A673 (cell line): Measurements from ENCODE around the gene THAP4. TPM values are rescaled to one million over a fixed set of nuclear protein-coding genes. Genes with fewer than 3 reads are reported as not detected.

Experiments used
- BruUV-seq: library from RNA; stranded (reverse); fragments of 400-500 nt; replicated peaks from 2 replicates; lab custom pipeline; 2021; lab: Mats Ljungman, UMichigan
- CTCF ChIA-PET: fragments of 300-600 bp; sonication (Branson Sonifier 250); formaldehyde crosslinking; loops from one replicate; lab custom pipeline; 2022; ENCODE audit warnings: antibody characterized with exemption; lab: Charles Lee
- POLR2A ChIA-PET: fragments of 300-600 bp; sonication (Branson Sonifier 250); formaldehyde crosslinking; loops from one replicate; lab custom pipeline; 2022; ENCODE audit warnings: antibody characterized with exemption; ENCODE audit not compliant: low non-redundant PET; lab: Charles Lee
- DNase-seq: peaks from one replicate; pipeline ENCODE4 v3.0.0-alpha.2; 2015; ENCODE audit warnings: low spot score
- H3K27ac ChIP-seq: fragments of 200-600 bp; sonication (generic); 2 replicates; pipeline ENCODE4 v1.5.1; 2016; ENCODE audit warnings: mixed run types, low read depth, mild to moderate bottlenecking, mixed read lengths, antibody characterized with exemption, low read length; ENCODE audit not compliant: poor library complexity, severe bottlenecking
- H3K27me3 ChIP-seq: fragments of 200-600 bp; sonication (generic); replicated peaks from 2 replicates; pipeline ENCODE4 v1.6.1; 2017; ENCODE audit warnings: mixed run types, low read depth, mild to moderate bottlenecking, mixed read lengths, antibody characterized with exemption, low read length; ENCODE audit not compliant: insufficient read depth, poor library complexity
- H3K36me3 ChIP-seq: fragments of 200-600 bp; sonication (generic); 2 replicates; pipeline ENCODE4 v1.6.1; 2016; ENCODE audit warnings: mixed run types, mild to moderate bottlenecking, mixed read lengths, antibody characterized with exemption, low read length; ENCODE audit not compliant: insufficient read depth, poor library complexity, severe bottlenecking
- H3K4me1 ChIP-seq: fragments of 200-600 bp; sonication (generic); 2 replicates; pipeline ENCODE4 v1.6.1; 2017; ENCODE audit warnings: mixed run types, mild to moderate bottlenecking, mixed read lengths, antibody characterized with exemption, low read length; ENCODE audit not compliant: insufficient read depth, poor library complexity, severe bottlenecking
- H3K4me3 ChIP-seq: fragments of 200-600 bp; sonication (generic); 2 replicates; pipeline ENCODE4 v1.5.1; 2016; ENCODE audit warnings: low read depth, mixed run types, mild to moderate bottlenecking, mixed read lengths, low read length; ENCODE audit not compliant: poor library complexity, severe bottlenecking
- H3K9me3 ChIP-seq: fragments of 200-600 bp; sonication (generic); 2 replicates; pipeline ENCODE4 v1.6.1; 2016; ENCODE audit warnings: mixed run types, low read depth, mild to moderate bottlenecking, mixed read lengths, antibody characterized with exemption, low read length; ENCODE audit not compliant: poor library complexity, severe bottlenecking
- EZH2 ChIP-seq: fragments of 200-600 bp; sonication (generic); IDR thresholded peaks from 2 replicates; pipeline ENCODE4 v1.6.1; 2017; ENCODE audit warnings: borderline replicate concordance, low read depth, mild to moderate bottlenecking, mixed read lengths, antibody characterized with exemption, low read length; ENCODE audit not compliant: poor library complexity, severe bottlenecking
- intact Hi-C: fragments of 100-400 bp; cut with micrococcal nuclease; formaldehyde crosslinking; loops from one replicate; pipeline ENCODE4 v1.10.0; 2022; ENCODE audit not compliant: unreplicated experiment
- total RNA-seq: library from RNA; stranded (reverse); gene quantifications from 2 replicates; pipeline ENCODE4 v1.2.3, GENCODE V29; 2021
- TF ChIP-seq, protein P1 (sequence below): fragments of 300-800, 200-600 bp; sonication (generic); conservative IDR thresholded peaks from 2 replicates; pipeline ENCODE4 v1.5.1; 2017; ENCODE audit warnings: low read depth, mild to moderate bottlenecking, antibody characterized with exemption, low read length, moderate library complexity, mixed read lengths

Gene THAP4
- total RNA-seq, 1 experiment from 2014 or later, result 82.0 TPM

DNA sequence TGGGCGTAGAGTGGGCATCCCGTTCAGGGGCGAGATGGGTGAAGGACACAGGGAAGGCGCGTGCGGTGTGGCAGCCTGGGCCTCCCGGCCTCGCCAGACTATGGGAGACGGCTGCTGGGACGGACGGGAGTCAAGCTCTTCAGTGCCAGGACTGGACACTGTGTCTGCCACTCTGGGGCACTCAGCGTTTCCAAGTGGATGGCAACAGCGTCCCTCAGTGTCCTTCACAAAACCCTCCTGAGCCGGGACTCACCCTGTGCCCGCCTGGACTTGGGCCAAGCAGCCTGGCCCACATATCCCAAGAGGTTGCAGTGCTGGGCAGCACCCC is 94.7 kb downstream of the THAP4 start:
- no peaks in the 10 kb centered on the region for H3K36me3 ChIP-seq
- no TSS peak for BruUV-seq
- intact Hi-C loops, result no loop called here
- CTCF ChIA-PET, result no interaction called here
- peaks cover 30% of the 10 kb centered on the region for H3K4me1 ChIP-seq
- no peaks in the 10 kb centered on the region for H3K9me3 ChIP-seq
- no peaks in the 10 kb centered on the region for H3K27me3 ChIP-seq
- POLR2A ChIA-PET, result no interaction called here
- H3K4me3 ChIP-seq, result no peak overlapping the region
- TF ChIP-seq, protein P1, sequence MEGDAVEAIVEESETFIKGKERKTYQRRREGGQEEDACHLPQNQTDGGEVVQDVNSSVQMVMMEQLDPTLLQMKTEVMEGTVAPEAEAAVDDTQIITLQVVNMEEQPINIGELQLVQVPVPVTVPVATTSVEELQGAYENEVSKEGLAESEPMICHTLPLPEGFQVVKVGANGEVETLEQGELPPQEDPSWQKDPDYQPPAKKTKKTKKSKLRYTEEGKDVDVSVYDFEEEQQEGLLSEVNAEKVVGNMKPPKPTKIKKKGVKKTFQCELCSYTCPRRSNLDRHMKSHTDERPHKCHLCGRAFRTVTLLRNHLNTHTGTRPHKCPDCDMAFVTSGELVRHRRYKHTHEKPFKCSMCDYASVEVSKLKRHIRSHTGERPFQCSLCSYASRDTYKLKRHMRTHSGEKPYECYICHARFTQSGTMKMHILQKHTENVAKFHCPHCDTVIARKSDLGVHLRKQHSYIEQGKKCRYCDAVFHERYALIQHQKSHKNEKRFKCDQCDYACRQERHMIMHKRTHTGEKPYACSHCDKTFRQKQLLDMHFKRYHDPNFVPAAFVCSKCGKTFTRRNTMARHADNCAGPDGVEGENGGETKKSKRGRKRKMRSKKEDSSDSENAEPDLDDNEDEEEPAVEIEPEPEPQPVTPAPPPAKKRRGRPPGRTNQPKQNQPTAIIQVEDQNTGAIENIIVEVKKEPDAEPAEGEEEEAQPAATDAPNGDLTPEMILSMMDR, result no peak
- no peak for TF ChIP-seq EZH2
- H3K27ac ChIP-seq, result no peak overlapping the region
- no peak for DNase-seq

- TF ChIP-seq, protein P1, result no peak
- TF ChIP-seq EZH2, result no peak
- ChIA-PET POLR2A (no interaction called here), CTCF (no interaction called here)
- no TSS peak for BruUV-seq
- DNase-seq, result no peak
- H3K4me3 ChIP-seq, result no peak overlapping the region
- H3K27ac ChIP-seq, result no peak overlapping the region
- intact Hi-C loops, result no loop called here
- no peaks in the 10 kb centered on the region for H3K9me3 ChIP-seq
- H3K27me3 ChIP-seq, result no peaks in the 10 kb centered on the region
- no peaks in the 10 kb centered on the region for H3K36me3 ChIP-seq
- H3K4me1 ChIP-seq, result peaks cover 26% of the 10 kb centered on the region
Observed at GRCh38 chr2:241541564-241542277, 95.2 kb downstream of the THAP4 start.

DNA sequence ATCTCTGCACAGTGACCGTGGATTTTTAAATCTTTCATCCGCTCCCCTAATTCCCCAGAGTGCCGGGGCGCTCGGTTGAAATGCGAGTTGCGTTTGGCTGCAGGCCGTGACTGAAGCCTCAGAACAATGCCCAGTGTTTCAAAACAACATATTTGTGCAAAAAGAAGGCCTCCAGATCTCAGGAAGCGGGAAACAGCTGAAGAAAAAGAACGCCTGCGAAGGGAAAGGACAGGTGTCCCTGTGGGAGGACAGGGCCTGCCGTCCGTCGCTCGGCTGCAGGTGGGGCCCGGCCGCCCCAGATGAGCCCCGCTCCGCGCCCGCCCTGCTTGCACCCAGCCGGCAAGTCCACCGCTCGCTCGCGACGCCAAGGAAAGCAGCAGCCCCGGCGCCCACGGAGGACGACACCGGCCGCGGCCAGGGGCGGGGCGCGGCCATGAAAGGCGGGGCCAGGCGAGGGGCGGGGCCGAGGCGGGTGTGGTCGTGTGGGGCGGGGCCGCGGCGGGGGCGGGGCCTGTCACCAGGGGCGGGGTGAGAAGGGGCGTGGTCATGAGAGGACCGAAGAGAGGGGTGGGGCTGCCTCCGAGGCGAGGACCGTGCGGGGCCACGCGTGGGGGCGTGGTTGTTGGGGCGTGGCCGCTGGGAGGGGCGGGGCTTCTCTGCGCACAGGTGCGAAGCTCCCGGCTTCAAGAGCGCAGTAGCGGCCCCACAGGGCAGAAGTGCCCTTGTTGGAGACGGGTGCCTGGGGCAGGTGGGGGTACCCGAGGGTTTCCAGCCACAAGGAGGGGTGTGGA is 96.0 kb downstream of the THAP4 start:
- intact Hi-C loops, result no loop called here
- CTCF ChIA-PET, result no interaction called here
- H3K27me3 ChIP-seq, result no peaks in the 10 kb centered on the region

More for the DNA sequence above, 96.0 kb downstream of the THAP4 start:
- BruUV-seq, result no TSS peak
- H3K27ac ChIP-seq, result no peak overlapping the region
- H3K4me1 ChIP-seq, result peaks cover 20% of the 10 kb centered on the region
- POLR2A ChIA-PET, result no interaction called here
- no peaks in the 10 kb centered on the region for H3K36me3 ChIP-seq
- H3K4me3 ChIP-seq, result peak overlapping the region; percentile 46
- peak; percentile 75 for DNase-seq
- TF ChIP-seq EZH2, result no peak
- TF ChIP-seq, protein P1, result no peak
- no peaks in the 10 kb centered on the region for H3K9me3 ChIP-seq
